Mammary epithelial cell (primary cell): ENCODE measurements around the gene TUBGCP6.

Source experiments
- EZH2 ChIP-seq: IDR thresholded peaks from 2 replicates; pipeline ENCODE4 v1.6.1; 2012; ENCODE audit warnings: low read length, inconsistent platforms, borderline replicate concordance
- TF ChIP-seq, protein P1 (sequence below), 2 donors: IDR thresholded peaks in 1 of 2; conservative IDR thresholded peaks in 1 of 2; 2 replicates each; pipeline ENCODE4 v1.5.1; 2011 to 2012; ENCODE audit warnings: inconsistent platforms in 2 of 2, low read length in 2 of 2, mild to moderate bottlenecking in 2 of 2, control low read depth in 1 of 2, low read depth in 1 of 2; ENCODE audit not compliant: insufficient read depth in 1 of 2; ENCODE audit errors: extremely low read depth in 1 of 2

DNA sequence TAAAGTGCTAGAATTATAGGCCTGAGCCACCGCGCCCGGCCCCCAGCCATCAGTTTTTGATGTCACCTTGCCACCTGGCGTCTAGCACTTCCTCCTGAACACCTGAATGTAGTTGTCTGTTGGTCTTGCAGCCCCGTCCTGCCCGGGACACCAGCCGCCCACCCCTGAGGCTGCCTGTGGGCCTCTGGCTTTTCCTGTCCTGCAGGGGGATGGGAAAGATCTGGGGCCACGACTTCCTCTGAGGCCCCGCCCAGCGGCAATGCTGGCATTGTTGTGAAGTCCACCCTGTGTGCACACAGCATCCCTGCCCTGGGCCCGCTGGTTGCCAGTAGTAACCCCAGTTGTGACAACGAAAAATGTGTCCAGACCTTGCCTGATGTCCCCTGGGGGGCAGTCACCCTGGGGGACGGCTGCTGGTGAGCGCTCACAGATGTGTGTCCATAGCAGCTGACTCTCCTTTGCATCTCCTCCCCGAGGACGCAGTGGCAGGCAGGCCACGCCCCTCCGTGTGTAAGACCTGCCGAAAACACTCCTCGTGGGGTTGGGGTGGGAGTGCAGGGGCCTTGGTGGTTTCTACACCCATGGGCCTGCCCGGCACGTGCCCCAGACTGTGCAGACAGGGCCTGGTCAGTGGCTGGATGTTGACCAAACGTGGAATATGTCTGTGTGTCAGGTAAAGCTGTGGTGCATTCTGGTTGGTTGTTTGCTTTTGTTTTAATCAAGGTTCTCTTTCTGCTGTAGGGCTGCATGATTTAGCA lies 37.3 kb downstream of the TUBGCP6 start:
- TF ChIP-seq, protein P1, sequence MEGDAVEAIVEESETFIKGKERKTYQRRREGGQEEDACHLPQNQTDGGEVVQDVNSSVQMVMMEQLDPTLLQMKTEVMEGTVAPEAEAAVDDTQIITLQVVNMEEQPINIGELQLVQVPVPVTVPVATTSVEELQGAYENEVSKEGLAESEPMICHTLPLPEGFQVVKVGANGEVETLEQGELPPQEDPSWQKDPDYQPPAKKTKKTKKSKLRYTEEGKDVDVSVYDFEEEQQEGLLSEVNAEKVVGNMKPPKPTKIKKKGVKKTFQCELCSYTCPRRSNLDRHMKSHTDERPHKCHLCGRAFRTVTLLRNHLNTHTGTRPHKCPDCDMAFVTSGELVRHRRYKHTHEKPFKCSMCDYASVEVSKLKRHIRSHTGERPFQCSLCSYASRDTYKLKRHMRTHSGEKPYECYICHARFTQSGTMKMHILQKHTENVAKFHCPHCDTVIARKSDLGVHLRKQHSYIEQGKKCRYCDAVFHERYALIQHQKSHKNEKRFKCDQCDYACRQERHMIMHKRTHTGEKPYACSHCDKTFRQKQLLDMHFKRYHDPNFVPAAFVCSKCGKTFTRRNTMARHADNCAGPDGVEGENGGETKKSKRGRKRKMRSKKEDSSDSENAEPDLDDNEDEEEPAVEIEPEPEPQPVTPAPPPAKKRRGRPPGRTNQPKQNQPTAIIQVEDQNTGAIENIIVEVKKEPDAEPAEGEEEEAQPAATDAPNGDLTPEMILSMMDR (conservative IDR thresholded peaks at IDR 0.05 in 1 of 2, IDR thresholded peaks at IDR 0.05 in 1 of 2; ENCODE audit: extremely low read depth in 1 of 2, insufficient read depth in 1 of 2, low read depth in 1 of 2, low read length in 2 of 2): no peak
- no peak for TF ChIP-seq EZH2
